WERI-Rb-1 (cell line): ENCODE data around the gene NMU.

Experiments used
- DNase-seq: peaks from one replicate; pipeline ENCODE4 v3.0.0-alpha.2; 2020
- H3K27ac ChIP-seq: fragments of 250-450 bp; sonication (Bioruptor Pico); 2 replicates; pipeline ENCODE4 v1.5.1; 2020; ENCODE audit warnings: mild to moderate bottlenecking, moderate library complexity
- H3K27me3 ChIP-seq: fragments of 250-450 bp; sonication (Bioruptor Pico); 2 replicates; pipeline ENCODE4 v1.5.1; 2021; ENCODE audit warnings: mild to moderate bottlenecking, low read depth, moderate library complexity; ENCODE audit not compliant: insufficient read depth, severe bottlenecking
- H3K36me3 ChIP-seq: fragments of 250-450 bp; sonication (Bioruptor Pico); 2 replicates; pipeline ENCODE4 v1.5.1; 2020; ENCODE audit warnings: mild to moderate bottlenecking, moderate library complexity
- H3K4me3 ChIP-seq: 2 replicates; pipeline ENCODE4 v1.5.1; 2011; ENCODE audit warnings: low read depth, mild to moderate bottlenecking, control low read depth, low read length
- H3K9me3 ChIP-seq: fragments of 250-450 bp; sonication (Bioruptor Pico); 2 replicates; pipeline ENCODE4 v1.5.1; 2021; ENCODE audit warnings: mild to moderate bottlenecking, moderate library complexity; ENCODE audit not compliant: severe bottlenecking
- TF ChIP-seq, protein P1 (sequence below): IDR thresholded peaks from 2 replicates; pipeline ENCODE4 v1.5.1; 2011; ENCODE audit warnings: low read depth, mild to moderate bottlenecking, control low read depth, inconsistent platforms, low read length

Gene NMU

DNA sequence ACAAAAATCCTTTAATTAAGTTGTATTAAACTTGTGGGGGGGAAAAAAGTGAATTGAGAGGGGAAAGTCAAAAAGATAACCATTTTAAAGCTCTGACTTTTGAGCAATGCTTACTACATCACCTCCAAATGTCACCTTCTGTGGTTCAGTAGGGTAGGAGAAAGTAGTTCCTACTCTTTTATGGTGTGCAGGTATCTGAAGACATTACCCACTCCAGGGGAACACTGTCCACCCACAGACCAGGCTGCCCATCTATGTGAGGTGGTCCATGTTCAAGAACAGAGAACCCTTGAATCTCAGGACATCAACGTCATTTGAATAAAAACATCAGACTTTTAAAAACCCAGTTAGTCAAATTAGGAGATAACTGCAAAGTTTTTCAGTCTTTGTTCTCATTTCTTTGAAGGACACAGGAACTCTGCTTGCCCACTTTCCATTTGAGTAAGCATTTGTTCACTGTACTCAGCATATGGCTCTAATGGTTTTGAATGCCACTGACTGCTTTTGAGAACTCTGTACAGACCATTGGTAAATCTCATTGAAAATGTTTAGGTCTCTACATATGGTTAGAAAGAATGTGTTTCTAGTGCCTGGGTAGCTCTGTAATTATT is 18.4 kb downstream of the NMU start:
- TF ChIP-seq, protein P1, sequence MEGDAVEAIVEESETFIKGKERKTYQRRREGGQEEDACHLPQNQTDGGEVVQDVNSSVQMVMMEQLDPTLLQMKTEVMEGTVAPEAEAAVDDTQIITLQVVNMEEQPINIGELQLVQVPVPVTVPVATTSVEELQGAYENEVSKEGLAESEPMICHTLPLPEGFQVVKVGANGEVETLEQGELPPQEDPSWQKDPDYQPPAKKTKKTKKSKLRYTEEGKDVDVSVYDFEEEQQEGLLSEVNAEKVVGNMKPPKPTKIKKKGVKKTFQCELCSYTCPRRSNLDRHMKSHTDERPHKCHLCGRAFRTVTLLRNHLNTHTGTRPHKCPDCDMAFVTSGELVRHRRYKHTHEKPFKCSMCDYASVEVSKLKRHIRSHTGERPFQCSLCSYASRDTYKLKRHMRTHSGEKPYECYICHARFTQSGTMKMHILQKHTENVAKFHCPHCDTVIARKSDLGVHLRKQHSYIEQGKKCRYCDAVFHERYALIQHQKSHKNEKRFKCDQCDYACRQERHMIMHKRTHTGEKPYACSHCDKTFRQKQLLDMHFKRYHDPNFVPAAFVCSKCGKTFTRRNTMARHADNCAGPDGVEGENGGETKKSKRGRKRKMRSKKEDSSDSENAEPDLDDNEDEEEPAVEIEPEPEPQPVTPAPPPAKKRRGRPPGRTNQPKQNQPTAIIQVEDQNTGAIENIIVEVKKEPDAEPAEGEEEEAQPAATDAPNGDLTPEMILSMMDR: no peak
- no peaks in the 10 kb centered on the region for H3K36me3 ChIP-seq
- no peak overlapping the region for H3K4me3 ChIP-seq
- no peaks in the 10 kb centered on the region for H3K27me3 ChIP-seq
- no peaks in the 10 kb centered on the region for H3K9me3 ChIP-seq
- no peak for DNase-seq
- no peak overlapping the region for H3K27ac ChIP-seq

DNA sequence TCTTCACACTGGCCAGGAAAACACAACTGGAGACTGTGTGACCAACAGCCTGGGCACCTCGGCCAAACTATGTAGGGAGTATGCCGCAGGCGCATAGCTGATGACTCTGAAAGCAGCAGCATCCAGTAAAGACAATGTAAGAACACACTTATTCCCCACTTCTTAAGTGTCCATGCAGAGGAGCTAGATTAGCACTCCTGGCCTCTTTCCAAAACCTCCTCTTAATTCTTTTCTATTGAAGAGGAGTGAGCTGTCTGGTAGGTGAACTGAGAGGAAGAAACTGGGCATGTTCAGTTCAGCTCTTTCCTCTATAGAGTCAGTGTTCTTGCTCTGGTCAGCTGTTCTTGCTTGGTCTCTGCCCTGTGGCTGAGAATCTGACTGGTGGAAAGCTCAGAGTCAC is 21.1 kb downstream of the NMU start:
- no peak for DNase-seq
- Histone ChIP-seq H3K4me3 (no peak overlapping the region), H3K36me3 (no peaks in the 10 kb centered on the region), H3K27me3 (no peaks in the 10 kb centered on the region), H3K9me3 (no peaks in the 10 kb centered on the region), H3K27ac (no peak overlapping the region)
- TF ChIP-seq, protein P1: no peak

DNA sequence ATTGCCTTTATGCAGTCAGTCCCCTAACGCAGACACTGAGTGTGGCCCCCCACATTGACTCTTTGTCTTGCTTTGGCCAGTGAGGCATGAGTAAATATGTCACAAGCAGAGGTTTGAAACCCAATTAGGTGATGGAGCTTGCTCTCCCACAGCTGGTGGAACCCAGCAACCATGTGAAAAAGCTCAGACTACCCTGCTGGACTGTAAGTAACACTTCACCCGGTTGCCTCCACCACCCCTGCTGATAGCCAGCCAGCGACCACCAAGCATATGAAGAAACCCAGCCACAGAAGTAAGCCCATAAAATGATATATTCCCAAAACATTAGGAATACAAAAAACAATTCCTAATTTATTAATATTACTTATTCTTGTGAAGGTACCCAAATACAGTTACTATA is 22.5 kb downstream of the NMU start:
- H3K36me3 ChIP-seq: no peaks in the 10 kb centered on the region
- H3K4me3 ChIP-seq: no peak overlapping the region
- DNase-seq: no peak
- no peaks in the 10 kb centered on the region for H3K27me3 ChIP-seq
- no peaks in the 10 kb centered on the region for H3K9me3 ChIP-seq
- TF ChIP-seq, protein P1: no peak
- H3K27ac ChIP-seq: no peak overlapping the region

DNA sequence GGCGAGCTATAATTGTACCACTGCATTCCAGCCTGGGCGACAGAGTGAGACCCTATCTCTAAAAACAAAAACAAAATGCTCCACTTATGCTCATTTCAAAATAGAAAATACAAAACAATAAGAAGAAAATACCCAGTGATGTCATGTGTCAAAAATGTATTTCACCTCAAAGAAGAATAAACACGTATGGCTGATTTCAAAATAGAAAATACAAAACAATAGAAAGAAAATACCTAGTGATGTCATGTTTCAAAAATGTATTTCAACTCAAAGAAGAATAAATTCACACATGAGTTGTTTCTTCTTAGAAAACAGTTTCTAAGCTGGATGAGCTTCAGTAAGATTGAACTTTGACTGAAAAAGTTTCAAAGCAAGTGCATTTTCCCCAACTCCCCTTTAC is 23.8 kb downstream of the NMU start:
- H3K27me3 ChIP-seq: no peaks in the 10 kb centered on the region
- no peak overlapping the region for H3K27ac ChIP-seq
- TF ChIP-seq, protein P1: no peak
- no peak for DNase-seq
- H3K36me3 ChIP-seq: no peaks in the 10 kb centered on the region
- no peak overlapping the region for H3K4me3 ChIP-seq
- H3K9me3 ChIP-seq: no peaks in the 10 kb centered on the region

DNA sequence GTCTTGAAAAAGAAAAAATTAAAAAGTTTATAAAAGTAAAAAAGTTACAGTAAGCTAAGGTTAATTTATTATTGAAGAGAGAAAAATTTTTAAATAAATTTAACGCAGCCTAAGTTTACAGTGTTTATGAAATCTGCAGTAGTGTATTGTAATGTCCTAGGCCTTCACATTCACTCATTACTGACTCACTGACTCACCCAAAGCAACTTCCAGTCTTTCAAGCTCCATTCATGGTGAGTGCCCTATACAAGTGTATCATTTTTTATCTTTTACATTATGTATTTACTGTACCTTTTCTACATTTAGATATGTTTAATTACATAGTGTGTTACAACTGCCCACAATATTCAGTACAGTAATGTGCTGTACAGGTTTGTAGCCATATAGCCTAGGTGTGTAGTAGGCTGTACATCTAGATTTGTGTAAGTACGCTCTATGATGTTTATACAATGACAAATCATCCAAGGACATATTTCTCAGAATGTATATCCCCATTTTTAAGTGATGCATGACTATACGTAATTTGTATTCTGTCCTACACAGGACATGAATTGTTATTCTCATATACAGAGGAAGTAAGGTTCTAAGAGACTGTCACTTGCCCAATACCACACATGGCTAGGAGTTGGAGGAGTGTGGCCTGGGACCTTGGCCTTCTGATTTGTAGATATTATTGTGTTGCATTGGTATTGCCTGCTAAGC is 24.6 kb downstream of the NMU start:
- no peak overlapping the region for H3K4me3 ChIP-seq
- DNase-seq: no peak
- no peaks in the 10 kb centered on the region for H3K9me3 ChIP-seq
- no peaks in the 10 kb centered on the region for H3K27me3 ChIP-seq
- no peaks in the 10 kb centered on the region for H3K36me3 ChIP-seq
- TF ChIP-seq, protein P1: no peak
- no peak overlapping the region for H3K27ac ChIP-seq
